ENCODE data around the gene TCAP.

Gene TCAP

GRCh38 chr17:39652587-39653315 is 12.4 kb upstream of the TCAP start:
- DNase-seq, result no peak

- DNase-seq, result no peak
Observed at GRCh38 chr17:39653316-39653661, 11.9 kb upstream of the TCAP start.

- no peak for DNase-seq
Observed at GRCh38 chr17:39653662-39654331, 11.4 kb upstream of the TCAP start.

- DNase-seq, result no peak
Observed at GRCh38 chr17:39655105-39655504, 10.0 kb upstream of the TCAP start.

- no peak for DNase-seq
Observed at GRCh38 chr17:39658346-39658745, 6.8 kb upstream of the TCAP start.

- DNase-seq, result no peak
Observed at GRCh38 chr17:39658760-39659159, 6.4 kb upstream of the TCAP start.

GRCh38 chr17:39659279-39660010 is 5.7 kb upstream of the TCAP start:
- DNase-seq, result no peak

GRCh38 chr17:39660011-39660360 is 5.2 kb upstream of the TCAP start:
- no peak for DNase-seq

- no peak for DNase-seq
Observed at GRCh38 chr17:39660397-39661385, 4.5 kb upstream of the TCAP start.

GRCh38 chr17:39661744-39662541 is 3.2 kb upstream of the TCAP start:
- no peak for DNase-seq

GRCh38 chr17:39662551-39663339 is 2.4 kb upstream of the TCAP start:
- no peak for DNase-seq

GRCh38 chr17:39663340-39663687 is 1.8 kb upstream of the TCAP start:
- DNase-seq, result no peak

- DNase-seq, result no peak
Observed at GRCh38 chr17:39663688-39664580, 1.2 kb upstream of the TCAP start.

- no peak for DNase-seq
Observed at GRCh38 chr17:39665642-39666224, 584 bp downstream of the TCAP start.

GRCh38 chr17:39666231-39666600 is 1.1 kb downstream of the TCAP start:
- DNase-seq, result no peak

- DNase-seq, result peak; percentile 44
Observed at GRCh38 chr17:39666601-39667261, 1.6 kb downstream of the TCAP start.

- DNase-seq, result peak; percentile 47
Observed at GRCh38 chr17:39667262-39667944, 2.3 kb downstream of the TCAP start.

Measured in left hindlimb (tissue), 1 donor.